ENCODE data around the gene CD44. TPM values are rescaled to one million over a fixed set of nuclear protein-coding genes. Genes with fewer than 3 reads are reported as not detected.

CD44 gene
- total RNA-seq, 1 donor from 2014 or later = 268 TPM

DNA sequence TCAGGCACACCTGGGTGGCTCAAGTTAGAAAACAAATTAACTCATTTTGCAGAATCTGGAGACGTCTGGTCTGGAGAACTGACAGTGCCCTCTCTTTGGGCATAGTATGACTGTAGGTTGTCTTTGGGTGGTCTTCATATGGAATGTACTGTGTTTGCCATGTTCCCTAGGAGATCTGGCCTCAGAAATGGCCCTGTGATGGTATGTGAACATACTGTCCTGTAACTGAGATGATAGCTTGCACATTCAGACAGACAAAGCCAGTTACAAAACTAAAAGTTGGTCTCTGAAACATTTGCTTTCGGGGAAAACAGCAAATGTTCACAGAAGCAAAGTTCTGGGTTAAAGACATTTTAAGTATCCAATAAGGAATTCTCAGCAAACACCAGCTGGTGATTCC, 29.7 kb downstream of the CD44 start:
- H3K4me3 ChIP-seq (ENCODE audit: low read depth, low read length) = no peak overlapping the region
- no peaks in the 10 kb centered on the region for H3K36me3 ChIP-seq (ENCODE audit: control insufficient read depth, insufficient read depth, low read length)
- no peaks in the 10 kb centered on the region for H3K27me3 ChIP-seq (ENCODE audit: control insufficient read depth, insufficient read depth, low read length)
- TF ChIP-seq, protein P1, sequence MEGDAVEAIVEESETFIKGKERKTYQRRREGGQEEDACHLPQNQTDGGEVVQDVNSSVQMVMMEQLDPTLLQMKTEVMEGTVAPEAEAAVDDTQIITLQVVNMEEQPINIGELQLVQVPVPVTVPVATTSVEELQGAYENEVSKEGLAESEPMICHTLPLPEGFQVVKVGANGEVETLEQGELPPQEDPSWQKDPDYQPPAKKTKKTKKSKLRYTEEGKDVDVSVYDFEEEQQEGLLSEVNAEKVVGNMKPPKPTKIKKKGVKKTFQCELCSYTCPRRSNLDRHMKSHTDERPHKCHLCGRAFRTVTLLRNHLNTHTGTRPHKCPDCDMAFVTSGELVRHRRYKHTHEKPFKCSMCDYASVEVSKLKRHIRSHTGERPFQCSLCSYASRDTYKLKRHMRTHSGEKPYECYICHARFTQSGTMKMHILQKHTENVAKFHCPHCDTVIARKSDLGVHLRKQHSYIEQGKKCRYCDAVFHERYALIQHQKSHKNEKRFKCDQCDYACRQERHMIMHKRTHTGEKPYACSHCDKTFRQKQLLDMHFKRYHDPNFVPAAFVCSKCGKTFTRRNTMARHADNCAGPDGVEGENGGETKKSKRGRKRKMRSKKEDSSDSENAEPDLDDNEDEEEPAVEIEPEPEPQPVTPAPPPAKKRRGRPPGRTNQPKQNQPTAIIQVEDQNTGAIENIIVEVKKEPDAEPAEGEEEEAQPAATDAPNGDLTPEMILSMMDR (IDR thresholded peaks at IDR 0.05; ENCODE audit: insufficient read depth, low read length, poor library complexity, severe bottlenecking) = no peak
- no peak for DNase-seq (ENCODE audit: low read depth)

DNA sequence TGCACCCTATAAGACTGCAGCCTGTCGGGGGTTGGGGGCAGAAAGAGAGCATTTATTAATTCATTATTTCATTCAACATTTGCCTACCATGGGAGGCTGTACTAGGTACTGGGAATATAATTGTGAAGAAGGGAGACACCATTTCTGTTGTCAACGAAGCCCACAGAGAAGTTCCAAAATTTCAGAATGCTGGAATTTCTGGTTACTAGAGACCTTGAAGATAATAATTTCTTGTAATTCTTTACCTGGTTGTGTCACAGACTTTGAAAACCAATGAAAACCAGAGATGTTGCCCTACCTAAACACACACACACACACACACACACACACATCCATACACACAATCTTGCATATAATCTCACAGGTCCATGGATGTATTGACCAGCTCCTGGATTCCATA, 30.1 kb downstream of the CD44 start:
- Histone ChIP-seq H3K36me3 (ENCODE audit: control insufficient read depth, insufficient read depth, low read length) (no peaks in the 10 kb centered on the region), H3K4me3 (ENCODE audit: low read depth, low read length) (no peak overlapping the region), H3K27me3 (ENCODE audit: control insufficient read depth, insufficient read depth, low read length) (no peaks in the 10 kb centered on the region)
- no peak for DNase-seq (ENCODE audit: low read depth)
- TF ChIP-seq, protein P1 (IDR thresholded peaks at IDR 0.05; ENCODE audit: insufficient read depth, low read length, poor library complexity, severe bottlenecking) = no peak

DNA sequence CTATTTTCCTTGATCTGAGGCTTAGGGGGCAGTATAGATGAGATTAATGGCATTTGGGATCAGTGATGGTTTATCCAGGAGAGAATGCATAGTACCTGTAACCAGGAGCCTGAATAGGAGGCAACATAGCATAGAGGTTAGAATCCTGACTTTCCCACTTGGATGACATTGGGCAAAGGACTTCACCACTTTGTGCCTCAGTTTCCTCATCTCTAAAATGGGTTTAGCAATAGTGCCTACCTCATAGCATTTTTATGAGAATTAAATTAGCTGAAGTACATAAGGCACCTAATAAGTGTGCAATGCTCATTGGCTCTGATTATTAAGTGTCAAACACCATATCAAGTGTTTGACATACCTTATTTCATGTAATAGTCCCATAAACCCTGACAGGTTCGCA, 30.8 kb downstream of the CD44 start:
- DNase-seq (ENCODE audit: low read depth) = no peak
- no peaks in the 10 kb centered on the region for H3K36me3 ChIP-seq (ENCODE audit: control insufficient read depth, insufficient read depth, low read length)
- no peaks in the 10 kb centered on the region for H3K27me3 ChIP-seq (ENCODE audit: control insufficient read depth, insufficient read depth, low read length)
- TF ChIP-seq, protein P1 (IDR thresholded peaks at IDR 0.05; ENCODE audit: insufficient read depth, low read length, poor library complexity, severe bottlenecking) = no peak
- no peak overlapping the region for H3K4me3 ChIP-seq (ENCODE audit: low read depth, low read length)

DNA sequence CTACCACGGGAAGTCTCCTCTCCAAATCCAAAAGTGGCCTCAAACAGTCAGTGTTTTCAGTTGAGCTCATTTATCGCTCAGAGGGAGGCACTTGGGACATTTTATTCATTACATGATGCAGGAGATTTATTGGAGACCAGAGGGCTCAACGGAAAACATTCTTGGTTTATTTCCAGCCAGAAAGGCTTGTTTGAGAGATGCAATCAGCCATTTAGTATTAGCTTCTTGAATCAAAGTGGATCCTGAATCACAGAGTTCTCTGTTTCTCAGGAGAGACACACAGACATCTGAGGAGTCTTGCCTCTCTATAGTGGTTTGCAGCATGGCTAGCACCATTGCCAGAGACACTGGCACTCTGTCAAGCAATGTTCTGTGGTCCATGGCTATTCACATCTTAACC, 31.5 kb downstream of the CD44 start:
- Histone ChIP-seq H3K4me3 (ENCODE audit: low read depth, low read length) (no peak overlapping the region), H3K27me3 (ENCODE audit: control insufficient read depth, insufficient read depth, low read length) (no peaks in the 10 kb centered on the region), H3K36me3 (ENCODE audit: control insufficient read depth, insufficient read depth, low read length) (no peaks in the 10 kb centered on the region)
- no peak for DNase-seq (ENCODE audit: low read depth)
- TF ChIP-seq, protein P1 (IDR thresholded peaks at IDR 0.05; ENCODE audit: insufficient read depth, low read length, poor library complexity, severe bottlenecking) = no peak

DNA sequence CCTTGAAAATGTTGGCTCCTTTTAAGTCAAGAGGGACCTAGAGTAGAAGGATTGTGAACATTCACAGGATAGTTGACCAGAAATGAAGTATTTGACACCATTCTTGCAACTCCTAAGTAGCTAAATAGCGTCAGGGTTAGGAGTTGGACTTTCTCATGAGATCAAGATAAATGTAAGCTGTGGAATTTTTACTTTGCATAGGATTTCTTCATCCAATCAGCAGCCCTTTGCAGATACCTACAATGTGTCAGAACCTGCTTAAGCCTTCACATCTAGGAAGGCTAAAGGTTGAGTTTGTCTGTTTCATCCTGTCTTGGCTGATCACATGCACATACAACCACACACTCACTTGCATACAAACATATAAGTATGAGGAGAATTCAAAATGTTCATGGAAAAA, 32.3 kb downstream of the CD44 start:
- H3K27me3 ChIP-seq (ENCODE audit: control insufficient read depth, insufficient read depth, low read length) = no peaks in the 10 kb centered on the region
- H3K4me3 ChIP-seq (ENCODE audit: low read depth, low read length) = no peak overlapping the region
- TF ChIP-seq, protein P1 (IDR thresholded peaks at IDR 0.05; ENCODE audit: insufficient read depth, low read length, poor library complexity, severe bottlenecking) = no peak
- DNase-seq (ENCODE audit: low read depth) = no peak
- no peaks in the 10 kb centered on the region for H3K36me3 ChIP-seq (ENCODE audit: control insufficient read depth, insufficient read depth, low read length)

DNA sequence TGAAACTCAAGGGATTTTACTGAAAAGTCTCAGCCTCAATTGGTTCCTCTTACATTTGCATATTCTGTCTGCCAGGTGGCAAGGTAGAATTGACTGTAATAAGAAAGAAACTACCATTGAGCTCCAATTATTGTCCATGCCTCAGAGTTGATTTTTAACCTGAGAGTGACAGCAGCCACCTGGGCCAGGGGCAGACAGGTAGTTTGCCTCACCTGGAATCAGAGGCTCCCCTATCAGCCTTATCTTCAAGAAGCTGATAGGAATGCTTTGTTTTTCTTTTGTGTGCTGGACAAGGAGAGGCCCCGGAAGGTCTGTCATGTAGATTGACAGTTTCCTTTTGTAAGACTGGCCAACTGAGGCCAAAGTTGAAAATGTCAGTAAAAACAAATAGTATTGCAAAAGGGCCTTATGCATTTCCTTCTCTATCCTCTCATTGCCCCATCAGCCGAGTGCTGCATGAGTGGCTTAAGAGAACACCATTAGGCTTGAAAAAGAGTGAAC, 34.1 kb downstream of the CD44 start:
- Histone ChIP-seq H3K4me3 (ENCODE audit: low read depth, low read length) (no peak overlapping the region), H3K36me3 (ENCODE audit: control insufficient read depth, insufficient read depth, low read length) (peaks cover 1% of the 10 kb centered on the region), H3K27me3 (ENCODE audit: control insufficient read depth, insufficient read depth, low read length) (no peaks in the 10 kb centered on the region)
- TF ChIP-seq, protein P1 (IDR thresholded peaks at IDR 0.05; ENCODE audit: insufficient read depth, low read length, poor library complexity, severe bottlenecking) = no peak
- no peak for DNase-seq (ENCODE audit: low read depth)

Measured in kidney epithelial cell (primary cell).